Omental fat pad (tissue), 4 donors: ENCODE data around the gene SERP2. TPM values are rescaled to one million over a fixed set of nuclear protein-coding genes. Genes with fewer than 3 reads are reported as not detected.

Experiments
- ATAC-seq: fragments of 150-250 bp; one replicate; pipeline ENCODE4 v1.9.1; 2016; ENCODE audit warnings: mild to moderate bottlenecking, moderate library complexity; ENCODE audit not compliant: low FRiP score
- DNase-seq: peaks from one replicate; pipeline ENCODE4 v3.0.0-alpha.2; 2019; ENCODE audit warnings: low spot score
- total RNA-seq, 4 donors: library from RNA; depleted of rRNA; stranded (reverse); fragments of >200 nt; gene quantifications; one replicate each; pipeline ENCODE4 v1.1.0, GENCODE V29; 2016
- TF ChIP-seq, protein P1 (sequence below), 3 donors: fragments of 450-650 bp; IDR thresholded peaks; one replicate each; pipeline ENCODE4 v1.5.1; 2016 to 2017; ENCODE audit warnings: antibody characterized with exemption in 3 of 3, mild to moderate bottlenecking in 3 of 3, moderate library complexity in 2 of 3

Gene SERP2
- total RNA-seq, 4 donors from 2014 or later: 2.0 to 4.9 (median 3.9) TPM

DNA sequence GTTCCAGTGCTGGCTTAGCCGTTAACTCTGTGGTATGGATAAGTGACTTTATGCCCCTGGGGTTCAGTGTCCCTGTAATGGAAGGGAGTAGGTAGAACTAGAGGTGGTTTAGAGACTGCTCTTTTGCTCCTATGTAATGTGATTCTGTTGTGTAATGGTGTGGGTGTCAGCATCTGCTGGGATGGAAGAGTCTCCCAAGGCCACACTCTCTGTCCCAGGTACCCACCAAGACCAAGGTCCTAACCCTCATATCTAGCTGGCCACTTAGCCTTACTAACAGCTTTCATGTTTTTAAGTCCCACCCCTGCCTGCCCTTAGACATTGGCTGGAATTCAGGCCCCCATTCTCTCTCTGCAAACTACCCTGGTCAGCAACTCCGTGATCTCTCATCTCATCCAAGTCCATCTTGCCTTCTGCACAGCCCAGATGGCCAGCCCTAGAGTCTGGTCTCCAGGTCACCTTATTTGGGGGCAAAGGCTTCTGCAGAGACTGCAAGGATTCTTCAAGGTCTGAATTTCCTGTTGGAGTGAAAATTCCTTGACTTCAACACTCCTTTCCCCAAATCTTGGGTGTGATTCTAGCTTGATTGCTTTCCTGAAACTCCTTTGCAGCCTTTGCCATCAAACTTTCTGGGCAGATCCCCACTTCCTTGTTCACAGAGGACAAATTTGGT, 48.4 kb downstream of the SERP2 start:
- DNase-seq: no peak
- TF ChIP-seq, protein P1, sequence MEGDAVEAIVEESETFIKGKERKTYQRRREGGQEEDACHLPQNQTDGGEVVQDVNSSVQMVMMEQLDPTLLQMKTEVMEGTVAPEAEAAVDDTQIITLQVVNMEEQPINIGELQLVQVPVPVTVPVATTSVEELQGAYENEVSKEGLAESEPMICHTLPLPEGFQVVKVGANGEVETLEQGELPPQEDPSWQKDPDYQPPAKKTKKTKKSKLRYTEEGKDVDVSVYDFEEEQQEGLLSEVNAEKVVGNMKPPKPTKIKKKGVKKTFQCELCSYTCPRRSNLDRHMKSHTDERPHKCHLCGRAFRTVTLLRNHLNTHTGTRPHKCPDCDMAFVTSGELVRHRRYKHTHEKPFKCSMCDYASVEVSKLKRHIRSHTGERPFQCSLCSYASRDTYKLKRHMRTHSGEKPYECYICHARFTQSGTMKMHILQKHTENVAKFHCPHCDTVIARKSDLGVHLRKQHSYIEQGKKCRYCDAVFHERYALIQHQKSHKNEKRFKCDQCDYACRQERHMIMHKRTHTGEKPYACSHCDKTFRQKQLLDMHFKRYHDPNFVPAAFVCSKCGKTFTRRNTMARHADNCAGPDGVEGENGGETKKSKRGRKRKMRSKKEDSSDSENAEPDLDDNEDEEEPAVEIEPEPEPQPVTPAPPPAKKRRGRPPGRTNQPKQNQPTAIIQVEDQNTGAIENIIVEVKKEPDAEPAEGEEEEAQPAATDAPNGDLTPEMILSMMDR (IDR thresholded peaks at IDR 0.05): no peak
- no peak for ATAC-seq

DNA sequence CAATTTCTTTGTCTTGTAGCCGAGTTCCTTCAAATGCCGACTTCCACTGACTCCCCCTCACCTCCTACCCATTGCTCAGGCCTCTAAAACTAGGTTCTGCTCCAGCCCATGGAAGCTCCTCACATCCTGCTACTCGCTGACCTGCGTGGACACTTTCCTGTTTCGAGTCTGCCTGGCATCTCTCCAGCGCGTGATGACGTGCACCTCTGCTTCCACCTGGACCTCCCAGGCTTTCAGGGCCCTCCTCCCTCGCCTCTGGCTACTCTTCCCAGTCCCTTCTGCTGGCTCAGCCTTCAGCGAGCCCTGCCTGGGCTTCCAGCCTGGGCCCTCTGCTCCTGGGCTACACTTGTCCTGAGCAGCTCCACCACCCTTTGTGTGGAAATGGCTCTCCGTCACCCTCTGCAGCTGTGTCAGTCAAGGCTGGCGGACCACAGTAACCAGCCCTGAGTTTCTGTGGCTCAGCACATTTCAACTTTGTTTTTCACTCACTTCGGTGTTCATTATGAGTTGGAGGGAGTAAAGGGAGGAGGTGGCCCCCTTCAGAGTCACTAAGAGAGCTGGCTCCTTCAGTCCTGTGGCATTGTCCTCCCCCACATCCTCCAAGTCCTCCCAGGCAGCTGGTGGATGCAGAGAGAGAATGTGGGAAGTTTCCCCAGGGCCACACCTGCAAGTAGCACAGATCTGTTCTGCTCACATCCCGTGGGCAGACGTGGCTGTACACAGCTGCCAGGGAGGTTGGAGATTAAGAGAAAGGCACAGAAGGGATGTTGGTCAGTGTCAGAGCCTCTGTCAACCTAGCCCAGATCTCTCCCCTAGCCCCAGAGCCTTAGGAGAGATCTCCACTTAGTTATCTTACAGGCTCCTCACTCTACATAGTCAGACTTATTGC, 49.4 kb downstream of the SERP2 start:
- TF ChIP-seq, protein P1 (IDR thresholded peaks at IDR 0.05): no peak
- no peak for ATAC-seq
- DNase-seq: no peak

DNA sequence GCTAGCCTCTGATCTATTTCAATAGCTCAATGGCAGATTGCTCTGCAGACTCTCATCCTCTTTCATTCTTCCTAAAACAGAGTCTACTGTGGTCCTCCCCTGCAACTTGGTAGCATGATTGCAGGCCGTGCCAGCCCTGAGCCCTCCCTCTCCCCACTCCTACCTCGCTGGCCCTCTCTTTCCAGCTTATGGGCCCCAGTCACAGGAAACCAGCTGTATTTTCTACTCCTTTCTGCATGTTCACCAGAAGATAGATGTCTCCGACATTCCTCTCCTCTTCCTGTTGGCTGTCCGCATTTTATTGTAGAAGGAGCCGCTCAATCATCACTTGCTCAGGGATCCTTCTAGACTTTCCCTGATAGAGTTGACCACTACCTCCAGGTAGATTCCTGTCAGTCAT, 50.2 kb downstream of the SERP2 start:
- no peak for DNase-seq
- TF ChIP-seq, protein P1 (IDR thresholded peaks at IDR 0.05): no peak

DNA sequence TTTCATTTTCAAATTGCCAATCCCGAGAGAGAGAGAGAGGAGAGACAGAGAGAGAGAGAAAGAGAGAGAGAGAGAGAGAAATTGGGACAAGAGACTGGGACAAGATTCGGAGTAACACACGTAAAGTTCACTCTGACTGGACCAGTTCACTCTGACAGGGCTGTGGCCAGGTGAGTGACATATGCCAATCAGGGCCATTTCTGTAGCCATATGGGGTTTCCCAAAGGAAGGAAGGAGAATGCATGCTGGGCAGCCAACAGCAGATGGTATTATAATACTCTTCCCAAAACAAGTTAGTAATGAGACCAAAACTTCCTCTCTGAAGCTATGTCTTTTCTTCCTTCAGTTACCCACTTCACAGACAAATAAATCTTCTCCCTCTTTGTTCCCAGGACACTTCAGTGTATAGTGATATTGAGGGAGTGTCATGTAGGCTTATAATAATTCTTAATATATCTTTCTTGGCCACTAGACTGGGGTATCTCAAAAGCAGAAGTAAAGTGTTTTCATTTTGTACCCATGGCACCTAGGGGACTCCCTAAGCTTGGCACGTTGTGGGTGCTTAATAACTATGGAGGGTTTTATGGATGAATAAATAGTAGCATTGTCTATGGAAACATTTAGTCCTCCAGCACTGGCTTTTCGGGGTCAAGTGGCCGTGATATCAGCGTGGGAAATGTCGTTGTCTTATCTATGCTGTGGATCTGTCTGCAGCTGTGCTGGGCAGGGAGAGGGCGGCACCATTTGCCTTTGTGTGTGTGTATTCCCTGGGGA, 51.6 kb downstream of the SERP2 start:
- TF ChIP-seq, protein P1 (IDR thresholded peaks at IDR 0.05): no peak
- DNase-seq (no peak), ATAC-seq (no peak)

More for the DNA sequence above, 50.2 kb downstream of the SERP2 start:
- no peak for ATAC-seq

DNA sequence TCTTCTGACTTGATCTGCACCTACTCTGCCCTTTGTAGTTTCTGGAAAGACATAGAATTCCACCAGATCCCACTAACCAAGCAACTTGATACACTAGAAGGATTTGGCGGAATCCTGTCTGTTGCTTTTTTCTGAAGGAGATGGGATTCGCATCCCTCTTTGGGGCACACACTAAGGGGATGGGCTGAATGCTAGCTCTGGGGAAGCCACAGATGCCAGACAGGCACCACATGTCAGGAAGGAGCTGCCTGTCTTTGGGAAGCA, 52.1 kb downstream of the SERP2 start:
- ATAC-seq (no peak), DNase-seq (no peak)
- TF ChIP-seq, protein P1 (IDR thresholded peaks at IDR 0.05): no peak

DNA sequence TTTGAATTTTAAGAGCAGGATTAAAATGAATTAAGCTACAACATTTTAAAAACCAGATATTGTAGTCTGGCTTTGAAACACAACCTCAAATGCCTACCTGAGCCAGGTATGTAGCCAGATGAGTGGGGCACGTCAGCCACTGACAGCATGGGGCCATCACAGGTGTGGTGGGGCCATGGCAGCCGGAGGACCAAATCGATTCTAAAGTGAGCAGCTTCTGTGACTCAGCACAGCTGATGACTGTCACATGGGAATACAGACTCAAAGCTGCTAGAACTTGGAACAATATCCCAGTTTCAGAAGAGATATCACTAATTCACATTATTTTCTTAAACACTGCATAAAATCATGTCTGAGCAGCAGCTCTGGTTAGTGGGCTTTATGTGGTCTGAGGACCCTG, 52.8 kb downstream of the SERP2 start:
- TF ChIP-seq, protein P1 (IDR thresholded peaks at IDR 0.05): no peak
- ATAC-seq: no peak
- DNase-seq: no peak
